Peyer's patch (tissue), 4 donors: ENCODE results near the gene UBE2M. TPM values are rescaled to one million over a fixed set of nuclear protein-coding genes. Genes with fewer than 3 reads are reported as not detected.
A peak's percentile ranks its signal among the peaks of the same experiment; 100 is the strongest.

Source experiments
- DNase-seq, 3 donors: peaks; one replicate each; pipeline ENCODE4 v3.0.0-alpha.2; 2017 to 2019
- H3K27ac ChIP-seq, 4 donors: fragments of 200-600 bp; sonication (generic); one replicate each; pipeline ENCODE4 v1.5.1; 2016 to 2019
- H3K27me3 ChIP-seq, 2 donors: fragments of 200-600 bp; sonication (generic); one replicate each; pipeline ENCODE4 v1.5.1; 2019
- H3K36me3 ChIP-seq, 3 donors: fragments of 200-600 bp; sonication (generic); one replicate each; pipeline ENCODE4 v1.5.1; 2016 to 2019
- H3K4me1 ChIP-seq, 4 donors: fragments of 200-600 bp; sonication (generic); one replicate each; pipeline ENCODE4 v1.5.1; 2016 to 2019
- H3K4me3 ChIP-seq, 4 donors: fragments of 200-600 bp; sonication (generic); 1 replicate in 3 of 4; 2 replicates in 1 of 4; pipeline ENCODE4 v1.5.1; 2016 to 2019; ENCODE audit warnings: mild to moderate bottlenecking in 1 of 4
- H3K9me3 ChIP-seq, 4 donors: fragments of 200-600 bp; sonication (generic); one replicate each; pipeline ENCODE4 v1.5.1; 2016 to 2019; ENCODE audit warnings: mild to moderate bottlenecking in 1 of 4
- CTCF ChIP-seq, 6 experiments: fragments of 450-650 bp in 4 of 6; fragments of 200-600 bp in 2 of 6; sonication (generic) in 1 of 6; IDR thresholded peaks; one replicate each; pipeline ENCODE4 v1.5.1; 2017 to 2019; ENCODE audit warnings: antibody characterized with exemption in 6 of 6, mild to moderate bottlenecking in 3 of 6, moderate library complexity in 1 of 6
- POLR2A ChIP-seq, 2 donors: fragments of 450-650 bp; IDR thresholded peaks; one replicate each; pipeline ENCODE4 v1.5.1; 2017; ENCODE audit warnings: antibody characterized with exemption in 2 of 2, mild to moderate bottlenecking in 2 of 2, moderate library complexity in 2 of 2
- total RNA-seq, 4 donors: library from RNA; depleted of rRNA; stranded (reverse); fragments of >200 nt; gene quantifications; one replicate each; pipeline ENCODE4 v1.1.0, GENCODE V29; 2016

UBE2M gene
- total RNA-seq, 4 donors from 2014 or later: 10.2 to 37.1 (median 18.5) TPM

GRCh38 chr19:58572026-58572817 is 13.8 kb upstream of the UBE2M start:
- Histone ChIP-seq H3K9me3 (no peaks in the 10 kb centered on the region), H3K36me3 (peaks cover 0 to 23% (median 0%) of the 10 kb centered on the region in 3 donors), H3K27ac (peak overlapping the region; percentile 89 to 98 (median 96)), H3K27me3 (no peaks in the 10 kb centered on the region), H3K4me3 (peak overlapping the region; percentile 53 to 76 (median 74)), H3K4me1 (peaks cover 0 to 12% (median 7%) of the 10 kb centered on the region in 4 donors)
- DNase-seq: peak in 1 of 3 donors; percentile 46
- TF ChIP-seq CTCF (IDR thresholded peaks at IDR 0.05) (no peak), POLR2A (IDR thresholded peaks at IDR 0.05) (no peak)

GRCh38 chr19:58571575-58571947 is 13.2 kb upstream of the UBE2M start:
- H3K4me3 ChIP-seq: no peak overlapping the region
- H3K4me1 ChIP-seq: peaks cover 0 to 12% (median 7%) of the 10 kb centered on the region in 4 donors
- H3K27ac ChIP-seq: no peak overlapping the region
- DNase-seq: peak; percentile 16 to 41 (median 36)
- no peaks in the 10 kb centered on the region for H3K9me3 ChIP-seq
- H3K27me3 ChIP-seq: no peaks in the 10 kb centered on the region
- H3K36me3 ChIP-seq: peaks cover 0 to 23% (median 0%) of the 10 kb centered on the region in 3 donors
- TF ChIP-seq CTCF (IDR thresholded peaks at IDR 0.05) (no peak), POLR2A (IDR thresholded peaks at IDR 0.05) (no peak)

DNA sequence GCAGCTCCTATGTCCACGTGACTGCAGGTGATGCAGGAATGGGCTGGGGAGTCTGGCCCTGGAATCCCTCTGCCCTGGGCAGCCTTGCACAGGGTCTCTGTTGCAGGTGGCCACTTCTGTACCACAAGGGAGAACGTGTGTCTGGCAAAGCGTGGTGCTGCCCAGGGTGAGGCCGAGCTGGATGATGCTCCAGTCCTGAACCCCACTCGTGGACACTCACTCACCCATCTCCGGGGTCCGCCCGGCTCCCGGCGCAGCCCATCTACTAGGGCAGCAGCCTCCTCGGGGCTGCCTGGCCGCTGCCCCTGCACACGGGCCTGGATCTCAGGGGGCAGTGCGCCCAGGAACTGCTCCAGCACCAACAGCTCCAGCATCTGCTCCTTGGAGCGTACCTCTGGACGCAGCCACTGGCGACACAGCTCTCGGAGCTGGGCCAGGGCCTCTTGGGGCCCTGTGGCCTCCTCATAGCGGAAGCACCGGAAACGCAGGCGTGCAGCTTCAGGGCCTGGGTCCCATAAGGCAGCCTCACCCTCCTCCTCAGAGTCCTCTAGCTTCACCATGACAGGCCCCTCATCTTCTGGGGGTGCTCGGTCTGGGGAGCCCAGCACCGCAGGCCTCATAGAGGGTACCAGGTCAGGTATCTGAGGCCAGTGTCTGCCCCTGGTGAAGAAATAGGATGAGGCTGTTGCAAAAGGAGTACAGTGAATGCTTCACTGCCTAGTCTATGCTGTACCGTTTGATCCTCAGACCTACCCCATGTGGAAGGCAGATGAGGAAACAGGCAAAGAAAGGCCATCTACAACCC is 12.6 kb upstream of the UBE2M start:
- peaks cover 0 to 12% (median 7%) of the 10 kb centered on the region in 4 donors for H3K4me1 ChIP-seq
- H3K27me3 ChIP-seq: no peaks in the 10 kb centered on the region
- peak; percentile 9 to 45 (median 43) for DNase-seq
- H3K9me3 ChIP-seq: no peaks in the 10 kb centered on the region
- no peak overlapping the region for H3K4me3 ChIP-seq
- TF ChIP-seq POLR2A (IDR thresholded peaks at IDR 0.05) (no peak), CTCF (IDR thresholded peaks at IDR 0.05) (no peak)
- H3K27ac ChIP-seq: no peak overlapping the region
- H3K36me3 ChIP-seq: peaks cover 0 to 23% (median 0%) of the 10 kb centered on the region in 3 donors

DNA sequence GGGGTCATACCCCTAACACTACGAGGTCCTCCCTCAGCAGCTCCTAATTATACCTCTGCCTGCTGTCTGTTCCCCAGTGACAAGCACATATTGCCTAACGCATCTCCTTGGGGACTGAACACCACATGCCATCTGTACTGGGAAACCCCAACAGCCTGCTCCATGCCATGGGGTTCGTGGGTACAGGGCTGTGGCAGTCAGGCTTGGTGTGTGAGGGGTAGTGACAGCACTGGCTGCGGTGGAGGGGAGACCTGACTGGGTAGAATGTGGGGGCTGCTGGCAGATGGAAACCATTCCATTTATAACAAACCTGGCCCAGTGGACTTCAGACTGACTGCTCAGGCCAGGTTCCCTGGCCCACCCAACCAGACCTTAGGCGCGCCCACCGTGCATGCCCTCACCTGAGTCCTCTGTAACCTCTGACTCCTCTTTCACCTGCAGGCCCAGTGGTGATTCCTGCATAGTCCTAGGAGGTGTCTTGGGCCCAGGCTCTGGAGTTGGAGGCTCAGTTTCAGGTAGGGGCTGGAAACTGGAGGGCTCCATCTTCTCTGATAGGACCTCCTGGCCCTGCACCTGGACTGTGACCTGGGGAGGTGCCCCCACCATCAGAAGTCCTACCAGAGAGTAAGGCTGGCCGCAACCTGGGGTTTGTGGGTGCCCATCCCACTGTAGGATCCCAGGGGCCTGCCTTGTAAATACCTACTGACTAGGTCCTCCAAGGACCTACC is 11.7 kb upstream of the UBE2M start:
- H3K36me3 ChIP-seq: peaks cover 0 to 23% (median 0%) of the 10 kb centered on the region in 3 donors
- DNase-seq: peak; percentile 11 to 39 (median 33)
- no peak for TF ChIP-seq CTCF (IDR thresholded peaks at IDR 0.05)
- no peak for TF ChIP-seq POLR2A (IDR thresholded peaks at IDR 0.05)

More for the DNA sequence above, 11.7 kb upstream of the UBE2M start:
- Histone ChIP-seq H3K9me3 (no peaks in the 10 kb centered on the region), H3K4me3 (no peak overlapping the region), H3K27ac (no peak overlapping the region), H3K4me1 (peaks cover 0 to 12% (median 7%) of the 10 kb centered on the region in 4 donors), H3K27me3 (no peaks in the 10 kb centered on the region)
